GM12872 (cell line): ENCODE measurements around the gene RGL2.

Experiments
- CTCF ChIP-seq: IDR thresholded peaks from 3 replicates; pipeline ENCODE4 v1.5.1; 2011; ENCODE audit warnings: low read depth, mild to moderate bottlenecking, low read length, moderate library complexity; ENCODE audit not compliant: insufficient read depth

RGL2 gene

DNA sequence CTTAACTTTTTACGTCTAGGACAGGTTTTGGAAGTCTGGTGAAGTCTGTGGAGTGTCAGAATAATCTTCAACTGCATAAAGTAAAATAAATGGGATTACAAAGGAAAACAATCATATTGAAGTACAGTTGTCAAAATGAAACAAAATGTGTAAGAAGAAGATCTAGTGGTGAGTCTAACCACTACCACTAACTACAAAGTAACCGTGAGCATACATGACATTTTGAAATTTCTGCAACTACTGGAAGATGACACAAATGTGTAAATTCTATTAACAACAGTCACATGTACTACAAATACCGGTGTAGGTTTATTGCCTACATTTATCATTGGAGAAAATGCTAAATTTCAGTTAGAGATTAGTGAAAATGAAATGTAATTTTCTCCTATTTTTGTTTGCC is 56.8 kb downstream of the RGL2 start:
- no peak for TF ChIP-seq CTCF
